GM18520 (cell line): ENCODE results near the gene CDK15.

Experiments
- ATAC-seq: cut with Tn5 transposase; IDR thresholded peaks from one replicate; pipeline ENCODE4 v1.9.1; 2021; ENCODE audit not compliant: unreplicated experiment

CDK15 gene

DNA sequence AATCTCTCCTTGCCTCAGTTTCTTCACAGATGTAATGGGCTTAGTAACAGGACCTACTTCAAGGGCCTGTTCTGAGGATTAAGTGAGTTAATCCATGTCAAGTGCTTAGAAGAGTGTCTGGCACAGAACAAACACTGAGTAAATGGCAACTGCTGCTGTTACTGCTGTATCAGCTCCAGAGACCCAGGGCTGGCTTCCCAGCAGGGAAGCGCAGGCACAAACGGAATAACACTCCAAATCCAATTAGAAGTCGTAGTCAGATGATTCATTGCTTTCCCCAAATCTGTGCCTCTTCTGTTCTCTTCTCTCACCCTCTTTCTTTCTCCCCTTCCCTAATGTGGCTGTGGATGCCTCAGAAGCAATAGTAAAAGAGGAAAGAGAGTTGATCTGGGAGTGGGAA, 126.2 kb downstream of the CDK15 start:
- ATAC-seq = no peak

DNA sequence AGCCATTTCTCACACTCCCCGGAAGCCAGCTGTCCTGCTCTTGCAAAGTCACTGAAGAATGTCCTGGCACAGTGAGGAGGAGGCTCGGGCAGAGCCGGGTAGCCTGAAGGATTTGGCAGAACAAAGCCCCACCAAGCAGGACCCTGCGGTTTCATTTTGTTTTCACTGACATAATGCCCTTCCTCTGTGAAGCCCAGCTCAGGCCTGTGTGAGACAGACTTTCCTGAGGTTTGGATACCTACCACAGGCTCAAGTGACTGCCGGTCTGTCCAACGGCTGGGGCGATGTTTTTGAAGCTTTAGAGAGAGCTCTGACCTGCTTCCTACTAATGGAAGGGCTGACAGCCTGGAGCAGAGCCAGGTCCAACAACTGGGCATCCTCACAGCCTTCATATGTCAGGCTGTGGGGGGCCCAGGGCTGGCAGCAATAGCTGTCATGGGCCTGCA, 127.5 kb downstream of the CDK15 start:
- no peak for ATAC-seq

DNA sequence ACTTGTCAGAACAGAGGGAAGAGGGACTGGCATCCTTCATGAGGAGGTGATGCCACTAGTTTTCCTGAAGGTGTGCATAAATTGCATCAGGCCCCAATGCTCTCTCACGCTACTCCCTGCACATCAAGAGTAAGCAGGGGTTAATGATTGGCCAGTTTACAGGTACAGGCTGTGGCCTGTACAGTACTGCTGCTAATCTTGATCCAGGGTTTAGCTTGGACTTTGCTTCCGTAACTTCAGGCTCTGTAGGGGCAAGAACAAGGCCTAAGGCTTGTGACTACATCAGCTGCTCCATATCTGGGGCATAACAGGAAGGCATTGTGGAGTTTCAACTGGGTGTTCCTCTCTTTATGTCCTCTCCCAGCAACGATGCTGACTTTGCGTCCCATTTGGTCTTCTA, 130.5 kb downstream of the CDK15 start:
- ATAC-seq = no peak

DNA sequence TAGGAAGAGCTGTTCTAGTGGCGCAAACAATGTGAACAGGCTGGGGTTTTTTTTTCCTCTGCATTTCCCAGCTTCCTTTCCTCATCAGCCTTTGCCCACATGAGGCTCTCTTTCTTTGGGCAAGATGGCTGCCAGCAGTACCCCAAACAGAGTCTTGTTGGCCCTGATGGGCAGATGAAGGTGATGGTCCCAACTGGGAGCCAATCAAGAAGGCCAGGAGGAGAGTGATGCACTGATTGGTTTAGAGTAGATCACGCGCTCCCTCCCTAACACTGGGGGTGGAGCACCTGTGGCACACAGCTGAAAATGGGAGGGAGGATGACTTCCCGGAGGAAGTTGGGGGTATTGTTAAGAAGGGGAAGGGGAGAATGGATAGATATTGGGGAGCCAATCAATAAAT, 131.0 kb downstream of the CDK15 start:
- no peak for ATAC-seq

DNA sequence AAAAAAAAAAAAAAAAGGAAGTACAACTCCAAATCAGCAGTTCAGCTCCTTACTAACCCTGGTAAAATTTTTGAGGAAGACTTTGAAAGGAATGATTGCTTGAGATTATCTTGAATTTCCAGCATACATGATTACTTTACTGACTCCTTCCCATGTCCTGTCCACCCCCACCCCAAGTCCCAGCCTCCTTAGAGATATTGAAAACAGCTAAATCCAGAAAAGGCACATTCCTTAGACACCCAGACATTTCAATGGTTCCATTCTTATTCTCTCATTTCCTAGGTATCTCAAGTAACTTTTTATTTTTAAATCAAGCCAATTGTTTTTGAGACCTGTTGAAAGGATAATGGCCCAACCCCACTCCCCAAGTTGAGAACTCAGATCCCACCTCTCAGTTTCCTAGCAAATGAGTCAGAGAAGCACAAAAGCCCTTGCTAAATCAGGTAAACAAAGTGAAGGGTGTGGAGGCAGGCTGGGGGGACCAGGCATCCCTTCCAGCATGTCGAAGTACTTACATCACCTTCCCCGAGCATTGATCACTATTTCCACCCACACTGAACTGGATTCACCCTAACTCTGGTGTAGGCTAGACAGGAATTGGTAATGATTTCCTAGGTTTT, 131.9 kb downstream of the CDK15 start:
- ATAC-seq = no peak

DNA sequence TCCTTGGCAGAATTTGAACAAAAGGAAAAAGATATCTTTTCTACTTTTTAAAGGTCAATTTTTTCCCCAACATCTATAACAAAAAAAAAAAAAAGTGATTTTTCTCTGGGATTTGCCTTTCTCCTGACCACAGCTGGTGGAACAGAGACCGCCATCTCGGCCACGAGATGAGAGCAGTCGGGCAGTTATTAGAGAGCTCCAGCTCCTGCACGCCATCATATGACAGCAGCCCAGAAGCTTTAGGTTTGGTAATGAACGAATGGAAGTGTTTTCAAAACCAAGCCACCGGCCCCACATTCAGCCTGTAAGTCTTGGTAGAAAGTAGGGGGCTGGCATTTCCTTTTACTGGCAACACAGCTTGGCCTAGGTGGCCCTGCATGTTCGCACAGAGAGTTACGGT, 132.4 kb downstream of the CDK15 start:
- no peak for ATAC-seq

DNA sequence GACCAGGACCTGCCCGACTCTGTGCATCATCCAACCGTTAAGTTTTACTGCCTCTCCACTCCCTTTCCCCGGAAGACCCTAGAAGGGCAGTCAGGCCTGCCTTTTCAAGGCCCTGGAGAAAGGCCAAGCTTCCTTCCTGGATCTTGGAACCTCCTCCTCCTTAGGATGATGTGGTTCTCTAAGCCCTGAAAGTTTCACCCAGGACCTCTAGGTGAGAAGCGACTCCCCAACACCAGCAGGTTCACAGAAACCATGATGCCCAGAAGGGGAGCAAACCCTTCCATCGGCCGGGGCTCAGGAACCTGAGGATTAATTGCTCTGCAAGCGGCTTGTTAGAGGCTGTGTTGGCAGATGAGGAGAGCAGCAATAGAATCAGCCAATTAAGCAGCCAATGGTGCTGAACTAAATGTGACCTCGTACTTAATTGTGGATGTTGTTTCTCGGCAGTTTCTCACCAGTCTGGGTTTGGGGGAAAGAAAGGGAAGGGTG, 133.2 kb downstream of the CDK15 start:
- no peak for ATAC-seq

DNA sequence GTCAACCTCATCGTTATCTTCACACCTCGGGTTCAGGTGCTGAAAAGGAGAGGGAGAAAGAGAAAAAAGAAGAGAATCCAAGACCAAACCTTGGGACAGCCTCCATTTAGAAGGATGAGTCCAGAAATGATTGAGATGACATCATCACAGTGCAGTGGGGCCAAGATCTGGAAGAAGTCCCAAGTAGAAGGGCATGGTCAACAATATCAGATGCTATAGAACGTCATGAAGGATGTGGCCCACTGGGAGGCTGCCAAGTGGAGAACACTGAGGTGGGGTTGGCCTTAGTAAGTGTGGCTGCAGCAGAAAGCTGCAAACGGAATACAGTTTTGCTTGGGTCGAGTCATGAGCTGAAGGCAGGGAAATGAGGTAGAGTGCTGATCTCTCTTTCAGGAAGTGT, 136.2 kb downstream of the CDK15 start:
- no peak for ATAC-seq
